GM18951 (cell line): Measurements from ENCODE around the gene CNOT10.

Experiments
- POLR2A ChIP-seq: IDR thresholded peaks from 4 replicates; pipeline ENCODE4 v1.6.1; 2011; ENCODE audit warnings: mild to moderate bottlenecking; ENCODE audit not compliant: insufficient read length, insufficient read depth; ENCODE audit errors: extremely low read depth
- in situ Hi-C: fragments of 300-500 bp; cut with MboI; formaldehyde crosslinking; loops from one replicate; pipeline ENCODE4 v1.12.0; 2022; ENCODE audit warnings: low sequenced_read_pairs, mixed read lengths, inconsistent platforms; ENCODE audit not compliant: unreplicated experiment

Gene CNOT10

DNA sequence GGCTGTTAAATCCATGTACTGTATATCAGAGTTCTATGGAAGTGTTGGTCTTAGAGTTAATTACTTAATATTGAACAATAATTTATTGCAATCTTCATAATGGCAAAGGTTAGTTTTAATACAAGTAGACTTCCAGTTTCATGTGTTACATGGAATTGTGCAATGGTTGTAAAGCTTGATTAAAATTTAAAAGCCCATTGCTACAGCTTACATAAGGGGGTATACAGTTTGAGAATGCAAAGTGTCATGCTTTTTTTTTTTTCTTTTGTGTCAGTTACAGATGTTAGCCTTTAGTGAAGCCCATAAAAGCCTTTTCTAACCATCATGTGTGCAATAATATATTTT is 22.0 kb downstream of the CNOT10 start:
- in situ Hi-C loops: no loop called here
- no peak for TF ChIP-seq POLR2A

- in situ Hi-C loops: no loop called here
- TF ChIP-seq POLR2A: no peak
These were observed 23.8 kb downstream of the CNOT10 start for GRCh38 chr3:32708672-32709283.

- in situ Hi-C loops: no loop called here
- TF ChIP-seq POLR2A: no peak
These were observed 24.4 kb downstream of the CNOT10 start for GRCh38 chr3:32709346-32709745.

DNA sequence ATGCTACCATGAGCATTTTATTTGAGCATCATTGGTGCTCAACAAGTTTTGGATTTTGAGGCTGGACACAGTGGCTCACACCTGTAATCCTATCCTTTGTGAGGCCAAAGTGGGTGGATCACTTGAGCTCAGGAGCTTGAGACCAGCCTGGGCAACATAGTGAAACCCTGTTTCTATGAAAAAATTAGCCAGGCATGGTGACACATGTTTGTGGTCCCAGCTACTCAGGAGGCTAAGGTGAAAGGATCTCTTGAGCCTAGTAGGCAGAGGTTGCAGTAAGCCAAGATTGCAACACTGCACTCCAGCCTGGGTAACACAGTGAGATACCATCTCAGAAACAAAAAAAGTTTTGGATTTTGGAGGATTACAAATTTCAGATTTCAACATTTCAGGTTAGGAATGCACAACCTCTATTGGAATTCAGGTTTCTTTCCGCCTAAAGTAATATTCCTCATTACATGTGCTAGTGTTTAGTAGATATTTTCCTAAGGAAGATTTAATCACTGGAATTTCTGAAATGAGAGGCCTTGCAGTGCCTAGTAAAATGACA is 27.6 kb downstream of the CNOT10 start:
- in situ Hi-C loops: no loop called here
- no peak for TF ChIP-seq POLR2A

GRCh38 chr3:32713181-32713580 is 28.2 kb downstream of the CNOT10 start:
- TF ChIP-seq POLR2A: no peak

GRCh38 chr3:32719335-32719734 is 34.3 kb downstream of the CNOT10 start:
- in situ Hi-C loops: no loop called here
- TF ChIP-seq POLR2A: no peak

More at GRCh38 chr3:32713181-32713580, 28.2 kb downstream of the CNOT10 start:
- in situ Hi-C loops: no loop called here

GRCh38 chr3:32719931-32720330 is 34.9 kb downstream of the CNOT10 start:
- in situ Hi-C loops: no loop called here
- TF ChIP-seq POLR2A: no peak

DNA sequence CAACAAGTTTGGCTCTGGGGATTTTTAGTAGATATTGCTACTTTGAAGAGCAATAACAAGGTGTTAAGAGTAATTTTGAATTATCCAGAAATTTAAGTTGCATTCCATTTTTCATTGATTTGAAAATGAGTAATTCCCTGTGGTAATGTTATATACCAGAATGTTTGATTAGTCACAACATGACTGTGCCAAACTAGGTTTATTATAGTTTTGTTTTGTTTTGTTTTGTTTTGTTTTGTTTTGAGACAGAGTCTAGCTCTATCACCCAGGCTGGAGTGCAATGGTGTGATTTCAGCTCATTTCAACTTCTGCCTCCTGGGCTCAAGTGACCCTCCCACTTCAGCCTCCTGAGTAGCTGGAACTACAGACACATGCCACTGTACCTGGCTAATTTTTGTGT is 40.7 kb downstream of the CNOT10 start:
- no peak for TF ChIP-seq POLR2A
- in situ Hi-C loops: loop anchor here (25.0 kb wide), 1 partner anchor 362 kb away; the partner anchor contains the start of genes GLB1 and TMPPE

- in situ Hi-C loops: loop anchor here (10.0 to 25.0 kb wide), 3 partner anchors 171 to 354 kb away; partner anchors contain the start of genes GLB1 and TMPPE
- no peak for TF ChIP-seq POLR2A
These were observed 48.7 kb downstream of the CNOT10 start for GRCh38 chr3:32733631-32734229.

DNA sequence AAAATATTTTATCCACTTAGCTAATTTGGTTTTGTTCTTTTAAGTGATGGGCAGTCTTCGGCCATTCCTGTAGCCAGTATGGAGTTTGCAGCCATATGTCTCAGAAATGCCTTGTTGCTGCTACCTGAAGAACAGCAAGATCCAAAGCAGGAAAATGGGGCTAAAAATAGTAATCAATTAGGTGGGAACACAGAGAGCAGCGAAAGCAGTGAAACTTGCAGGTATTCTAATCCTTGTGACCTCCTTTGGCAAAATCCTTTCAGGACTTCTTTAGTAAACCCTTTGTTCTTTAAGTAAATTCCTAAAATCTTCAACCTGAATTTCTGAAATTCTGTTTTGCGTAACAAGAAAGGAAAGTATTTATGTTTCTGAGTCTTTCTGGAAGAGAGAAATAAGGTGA is 49.8 kb downstream of the CNOT10 start:
- no peak for TF ChIP-seq POLR2A
- in situ Hi-C loops: loop anchor here (10.0 to 25.0 kb wide), 3 partner anchors 170 to 353 kb away; partner anchors contain the start of genes GLB1 and TMPPE

DNA sequence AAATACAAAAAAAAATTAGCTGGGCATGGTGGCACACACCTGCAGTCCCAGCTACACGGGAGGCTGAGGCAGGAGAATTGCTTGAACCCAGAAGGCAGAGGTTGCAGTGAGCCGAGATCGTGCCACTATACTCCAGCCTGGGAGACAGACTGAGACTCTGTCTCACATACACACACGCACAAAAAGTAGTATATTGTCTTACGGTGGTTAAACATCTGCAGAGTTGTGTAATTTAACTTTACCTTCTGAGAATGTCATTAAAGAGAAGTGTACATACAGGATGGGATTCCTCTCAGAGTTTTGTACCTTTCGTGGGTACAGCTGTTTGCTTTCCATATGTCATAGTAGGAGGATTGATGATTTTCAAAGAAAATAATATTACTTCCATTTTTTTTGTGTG is 58.5 kb downstream of the CNOT10 start:
- in situ Hi-C loops: loop anchor here (25.0 kb wide), 1 partner anchor 344 kb away; the partner anchor contains the start of genes GLB1 and TMPPE

DNA sequence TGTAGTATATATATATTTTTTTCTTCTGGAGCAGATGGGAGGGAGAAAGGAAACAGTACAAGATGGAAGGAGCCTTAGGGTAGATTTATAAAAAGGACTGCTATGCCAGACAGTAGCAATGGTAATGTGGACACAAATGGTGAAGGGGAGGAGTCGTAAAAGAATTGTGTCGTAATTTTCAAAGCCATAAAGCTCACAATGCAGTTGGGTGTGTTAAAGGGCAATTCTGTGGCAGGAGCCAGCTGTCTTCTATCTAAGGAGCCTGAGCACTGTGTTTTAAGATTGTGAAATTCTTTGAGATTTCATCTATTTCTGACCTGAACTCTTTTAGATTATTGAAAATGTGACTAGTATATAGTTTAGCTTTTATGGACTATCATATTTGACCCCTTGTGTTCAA is 58.9 kb downstream of the CNOT10 start:
- no peak for TF ChIP-seq POLR2A
- in situ Hi-C loops: loop anchor here (25.0 kb wide), 1 partner anchor 343 kb away; the partner anchor contains the start of genes GLB1 and TMPPE

DNA sequence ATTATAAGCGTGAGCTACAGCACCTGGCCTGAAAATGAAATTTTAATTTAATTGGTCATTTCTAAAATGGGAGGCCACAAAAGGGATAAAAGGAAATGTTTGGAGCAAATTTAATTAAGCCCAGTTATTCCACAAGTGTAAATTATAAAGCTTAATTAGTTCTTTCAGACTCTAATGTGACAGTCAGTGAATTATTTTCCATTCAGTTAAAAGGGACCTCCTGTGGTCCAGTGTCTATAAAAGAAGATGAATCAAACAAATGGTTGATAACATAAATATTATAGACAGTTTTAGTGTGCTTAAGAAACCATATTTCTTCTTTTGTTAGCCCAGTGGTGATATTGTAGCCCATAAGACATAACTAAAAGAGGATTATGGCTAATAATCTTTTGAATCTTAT is 66.4 kb downstream of the CNOT10 start:
- in situ Hi-C loops: no loop called here
- TF ChIP-seq POLR2A: no peak

DNA sequence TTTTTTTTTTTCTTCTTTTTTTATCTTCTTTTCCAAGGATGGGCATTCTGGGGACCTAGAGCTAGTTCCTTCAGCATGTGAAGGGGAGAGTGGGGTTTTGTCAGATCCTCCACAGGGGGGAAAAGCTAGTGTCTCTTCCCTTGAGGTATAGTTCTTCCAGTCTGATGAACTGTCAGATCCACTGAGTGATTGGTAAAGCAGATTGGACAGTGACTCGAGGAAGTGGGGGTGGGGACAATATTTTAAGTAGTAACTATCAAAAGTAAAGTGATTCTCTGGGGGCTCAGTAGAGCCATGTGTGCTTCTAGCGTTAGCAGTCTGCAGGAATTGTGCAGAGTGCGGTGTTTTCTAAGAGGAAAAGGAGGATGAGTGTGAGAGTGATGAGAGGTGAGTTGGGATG is 70.8 kb downstream of the CNOT10 start:
- in situ Hi-C loops: no loop called here
- no peak for TF ChIP-seq POLR2A
